MCF 10A (cell line): Measurements from ENCODE around the gene SLC38A3. TPM values are rescaled to one million over a fixed set of nuclear protein-coding genes. Genes with fewer than 3 reads are reported as not detected.

Experiments used
- BruUV-seq: library from RNA; stranded (reverse); fragments of 400-500 nt; replicated peaks from 2 replicates; lab custom pipeline; 2021; lab: Mats Ljungman, UMichigan
- CTCF ChIA-PET: fragments of 300-600 bp; sonication (Branson Sonifier 250); formaldehyde crosslinking; extraction: SDS; loops from one replicate; lab custom pipeline; 2021; ENCODE audit warnings: antibody characterized with exemption, inconsistent platforms; lab: Yijun Ruan, JAX
- POLR2A ChIA-PET: fragments of 300-600, 350-650 bp; sonication (Branson Sonifier 250); formaldehyde crosslinking; extraction: SDS; loops from one replicate; lab custom pipeline; 2020; ENCODE audit warnings: antibody characterized with exemption, inconsistent platforms; lab: Yijun Ruan, JAX
- DNase-seq: peaks from one replicate; pipeline ENCODE4 v3.0.0-alpha.2; 2018; ENCODE audit not compliant: unreplicated experiment
- H3K27ac Mint-ChIP-seq: one replicate; pipeline ENCODE4 v1.8.0; 2022; ENCODE audit warnings: mild to moderate bottlenecking, low read depth, mixed read lengths; ENCODE audit not compliant: unreplicated experiment
- H3K27me3 Mint-ChIP-seq: one replicate; pipeline ENCODE4 v1.8.0; 2022; ENCODE audit warnings: mixed read lengths; ENCODE audit not compliant: insufficient read depth, unreplicated experiment
- H3K36me3 Mint-ChIP-seq: one replicate; pipeline ENCODE4 v1.8.0; 2022; ENCODE audit warnings: mild to moderate bottlenecking, moderate library complexity, mixed read lengths; ENCODE audit not compliant: insufficient read depth, unreplicated experiment
- H3K4me1 Mint-ChIP-seq: one replicate; pipeline ENCODE4 v1.8.0; 2022; ENCODE audit warnings: mixed read lengths; ENCODE audit not compliant: insufficient read depth, unreplicated experiment
- H3K4me3 Mint-ChIP-seq: one replicate; pipeline ENCODE4 v1.8.0; 2022; ENCODE audit warnings: mild to moderate bottlenecking, moderate library complexity, mixed read lengths; ENCODE audit not compliant: unreplicated experiment
- H3K9me3 Mint-ChIP-seq: one replicate; pipeline ENCODE4 v1.8.0; 2022; ENCODE audit warnings: mixed read lengths; ENCODE audit not compliant: unreplicated experiment
- intact Hi-C: fragments of 100-400 bp; cut with micrococcal nuclease; formaldehyde crosslinking; loops from 2 replicates; pipeline ENCODE4 v1.14.1; 2022
- total RNA-seq: library from RNA; stranded (reverse); gene quantifications from 2 replicates; pipeline ENCODE4 v1.2.3, GENCODE V29; 2022
- TF ChIP-seq, protein P1 (sequence below): fragments of 200-600 bp; IDR thresholded peaks from one replicate; pipeline ENCODE4 v1.8.0; 2022; ENCODE audit warnings: antibody characterized with exemption, mild to moderate bottlenecking; ENCODE audit not compliant: unreplicated experiment

Gene SLC38A3
- total RNA-seq, 1 experiment from 2014 or later, result not detected

DNA sequence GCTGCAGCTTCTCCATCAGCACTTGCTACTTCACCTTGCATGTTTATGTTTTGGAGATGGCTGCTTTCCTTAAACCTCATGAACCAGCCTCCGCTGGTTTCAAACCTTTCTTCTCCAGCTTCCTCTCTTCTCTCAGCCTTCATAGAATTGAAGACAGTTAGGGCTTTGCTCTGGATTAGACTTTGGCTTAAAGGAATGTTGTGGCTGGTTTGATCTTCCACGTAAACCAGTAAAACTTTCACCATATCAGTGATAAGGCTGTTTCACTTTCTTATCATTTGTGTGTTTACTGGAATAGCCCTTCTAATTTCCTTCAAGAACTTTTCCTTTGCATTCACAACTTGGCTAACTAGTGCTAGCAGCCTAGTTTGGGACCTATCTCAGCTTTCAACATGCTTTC is 25.4 kb upstream of the SLC38A3 start:
- DNase-seq, result no peak
- Mint-ChIP-seq H3K27ac (no peak overlapping the region), H3K36me3 (peaks cover 81% of the 10 kb centered on the region), H3K4me3 (no peak overlapping the region), H3K4me1 (no peaks in the 10 kb centered on the region), H3K27me3 (no peaks in the 10 kb centered on the region), H3K9me3 (no peaks in the 10 kb centered on the region)
- TF ChIP-seq, protein P1, sequence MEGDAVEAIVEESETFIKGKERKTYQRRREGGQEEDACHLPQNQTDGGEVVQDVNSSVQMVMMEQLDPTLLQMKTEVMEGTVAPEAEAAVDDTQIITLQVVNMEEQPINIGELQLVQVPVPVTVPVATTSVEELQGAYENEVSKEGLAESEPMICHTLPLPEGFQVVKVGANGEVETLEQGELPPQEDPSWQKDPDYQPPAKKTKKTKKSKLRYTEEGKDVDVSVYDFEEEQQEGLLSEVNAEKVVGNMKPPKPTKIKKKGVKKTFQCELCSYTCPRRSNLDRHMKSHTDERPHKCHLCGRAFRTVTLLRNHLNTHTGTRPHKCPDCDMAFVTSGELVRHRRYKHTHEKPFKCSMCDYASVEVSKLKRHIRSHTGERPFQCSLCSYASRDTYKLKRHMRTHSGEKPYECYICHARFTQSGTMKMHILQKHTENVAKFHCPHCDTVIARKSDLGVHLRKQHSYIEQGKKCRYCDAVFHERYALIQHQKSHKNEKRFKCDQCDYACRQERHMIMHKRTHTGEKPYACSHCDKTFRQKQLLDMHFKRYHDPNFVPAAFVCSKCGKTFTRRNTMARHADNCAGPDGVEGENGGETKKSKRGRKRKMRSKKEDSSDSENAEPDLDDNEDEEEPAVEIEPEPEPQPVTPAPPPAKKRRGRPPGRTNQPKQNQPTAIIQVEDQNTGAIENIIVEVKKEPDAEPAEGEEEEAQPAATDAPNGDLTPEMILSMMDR, result no peak
- no TSS peak for BruUV-seq
- POLR2A ChIA-PET, result interaction anchor here (0.6 to 1.7 kb wide), 3 partner anchors 9 to 29 kb away, joined by 3 to 6 read pairs (median 3); no protein-coding TSS in a partner anchor
- intact Hi-C loops, result no loop called here
- CTCF ChIA-PET, result interaction anchor here (0.6 to 2.1 kb wide), 5 partner anchors 10 to 58 kb away, joined by 3 to 9 read pairs (median 4); no protein-coding TSS in a partner anchor

DNA sequence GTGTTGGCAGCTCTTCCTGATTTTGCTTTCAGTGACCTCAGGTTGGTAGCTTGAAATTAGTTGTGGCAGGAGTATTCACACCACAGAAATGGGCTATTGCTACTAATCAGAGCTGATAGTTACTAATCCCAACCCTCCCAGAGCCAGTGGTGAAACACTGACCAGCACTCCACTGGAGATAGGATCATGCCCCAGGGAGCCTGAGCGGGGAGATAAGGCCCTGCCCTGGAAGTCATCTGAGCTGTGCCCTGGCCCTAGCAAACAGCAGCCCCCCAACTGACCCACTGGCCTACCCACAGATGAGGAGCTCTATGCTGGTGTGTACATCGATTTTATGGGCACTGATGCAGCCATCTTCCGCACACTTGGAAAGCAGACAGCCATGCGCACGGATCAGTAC is 23.1 kb upstream of the SLC38A3 start:
- no TSS peak for BruUV-seq
- no peaks in the 10 kb centered on the region for H3K4me1 Mint-ChIP-seq
- TF ChIP-seq, protein P1, result no peak
- H3K4me3 Mint-ChIP-seq, result no peak overlapping the region
- H3K27ac Mint-ChIP-seq, result no peak overlapping the region
- CTCF ChIA-PET, result interaction anchor here (1.3 to 16.0 kb wide), 4 partner anchors 10 to 60 kb away, joined by 5 to 245 read pairs (median 12); partner anchors contain the start of gene GNAT1
- no peak for DNase-seq
- intact Hi-C loops, result no loop called here
- POLR2A ChIA-PET, result interaction anchor here (1.0 to 1.3 kb wide), 3 partner anchors 10 to 61 kb away, joined by 3 to 6 read pairs (median 3); no protein-coding TSS in a partner anchor
- peaks cover 83% of the 10 kb centered on the region for H3K36me3 Mint-ChIP-seq
- H3K9me3 Mint-ChIP-seq, result no peaks in the 10 kb centered on the region
- no peaks in the 10 kb centered on the region for H3K27me3 Mint-ChIP-seq

DNA sequence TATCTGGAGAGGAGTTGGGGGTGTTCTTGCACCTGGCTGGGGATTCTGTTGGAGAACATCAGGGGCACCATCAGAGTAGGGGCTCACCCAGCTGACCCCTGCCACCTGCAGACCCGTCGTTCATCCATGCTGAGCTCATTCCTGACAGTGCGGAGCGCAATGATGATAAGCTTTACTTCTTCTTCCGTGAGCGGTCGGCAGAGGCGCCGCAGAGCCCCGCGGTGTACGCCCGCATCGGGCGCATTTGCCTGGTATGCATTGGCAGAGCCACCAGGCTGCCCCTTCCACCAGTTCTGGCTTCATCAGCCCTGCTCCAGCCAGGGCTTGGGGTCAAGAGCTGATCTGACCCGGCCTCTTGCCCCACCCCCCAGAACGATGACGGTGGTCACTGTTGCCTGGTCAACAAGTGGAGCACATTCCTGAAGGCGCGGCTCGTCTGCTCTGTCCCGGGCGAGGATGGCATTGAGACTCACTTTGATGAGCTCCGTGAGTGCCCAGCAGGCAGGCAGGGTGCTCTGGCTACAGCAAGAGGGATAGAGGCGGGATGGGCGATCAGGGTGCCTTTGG is 22.5 kb upstream of the SLC38A3 start:
- CTCF ChIA-PET, result interaction anchor here (1.3 to 16.0 kb wide), 4 partner anchors 9 to 61 kb away, joined by 5 to 245 read pairs (median 12); partner anchors contain the start of gene GNAT1
- no peaks in the 10 kb centered on the region for H3K4me1 Mint-ChIP-seq
- no peak overlapping the region for H3K27ac Mint-ChIP-seq
- no TSS peak for BruUV-seq
- TF ChIP-seq, protein P1, result no peak
- POLR2A ChIA-PET, result interaction anchor here (0.6 to 1.1 kb wide), 4 partner anchors 10 to 62 kb away, joined by 3 to 6 read pairs (median 3); no protein-coding TSS in a partner anchor
- H3K36me3 Mint-ChIP-seq, result peaks cover 83% of the 10 kb centered on the region
- H3K4me3 Mint-ChIP-seq, result no peak overlapping the region
- intact Hi-C loops, result no loop called here
- H3K27me3 Mint-ChIP-seq, result no peaks in the 10 kb centered on the region
- no peaks in the 10 kb centered on the region for H3K9me3 Mint-ChIP-seq
- no peak for DNase-seq

DNA sequence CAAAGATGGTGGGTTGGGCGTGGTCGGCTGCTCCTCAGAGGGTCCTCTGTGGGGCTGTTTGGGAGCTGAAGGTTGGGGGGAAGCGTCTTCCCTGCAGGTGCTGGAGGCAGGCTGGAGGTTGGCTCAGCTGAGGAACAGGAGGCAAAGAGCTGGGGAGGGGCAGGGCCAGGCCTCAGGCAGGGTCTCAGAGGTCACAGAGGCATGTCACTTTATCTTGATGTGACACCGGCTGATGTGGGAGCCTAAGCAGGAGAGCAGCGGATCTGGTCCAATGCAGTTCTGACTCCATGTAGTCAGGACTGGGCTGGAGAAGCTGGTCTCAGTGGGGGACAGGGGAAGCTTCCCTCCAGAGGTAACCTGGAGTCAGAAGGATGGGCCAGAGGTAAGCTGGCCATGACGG is 21.3 kb upstream of the SLC38A3 start:
- Mint-ChIP-seq H3K4me1 (no peaks in the 10 kb centered on the region), H3K27ac (no peak overlapping the region), H3K36me3 (peaks cover 79% of the 10 kb centered on the region), H3K9me3 (no peaks in the 10 kb centered on the region), H3K27me3 (no peaks in the 10 kb centered on the region), H3K4me3 (no peak overlapping the region)
- intact Hi-C loops, result no loop called here
- TF ChIP-seq, protein P1, result no peak
- ChIA-PET POLR2A (interaction anchor here (0.6 kb wide), 1 partner anchor 19 kb away, joined by 3 read pairs; no protein-coding TSS in a partner anchor), CTCF (interaction anchor here (0.7 to 16.0 kb wide), 7 partner anchors 8 to 222 kb away, joined by 3 to 245 read pairs (median 5); partner anchors contain the start of gene GNAT1)
- no TSS peak for BruUV-seq
- no peak for DNase-seq
